GM04504 (cell line): ENCODE data around the gene ARVCF.

ENCODE experiments used
- DNase-seq: peaks from one replicate; pipeline ENCODE4 v3.0.0-alpha.2; 2012; ENCODE audit warnings: low read depth

The ARVCF gene

DNA sequence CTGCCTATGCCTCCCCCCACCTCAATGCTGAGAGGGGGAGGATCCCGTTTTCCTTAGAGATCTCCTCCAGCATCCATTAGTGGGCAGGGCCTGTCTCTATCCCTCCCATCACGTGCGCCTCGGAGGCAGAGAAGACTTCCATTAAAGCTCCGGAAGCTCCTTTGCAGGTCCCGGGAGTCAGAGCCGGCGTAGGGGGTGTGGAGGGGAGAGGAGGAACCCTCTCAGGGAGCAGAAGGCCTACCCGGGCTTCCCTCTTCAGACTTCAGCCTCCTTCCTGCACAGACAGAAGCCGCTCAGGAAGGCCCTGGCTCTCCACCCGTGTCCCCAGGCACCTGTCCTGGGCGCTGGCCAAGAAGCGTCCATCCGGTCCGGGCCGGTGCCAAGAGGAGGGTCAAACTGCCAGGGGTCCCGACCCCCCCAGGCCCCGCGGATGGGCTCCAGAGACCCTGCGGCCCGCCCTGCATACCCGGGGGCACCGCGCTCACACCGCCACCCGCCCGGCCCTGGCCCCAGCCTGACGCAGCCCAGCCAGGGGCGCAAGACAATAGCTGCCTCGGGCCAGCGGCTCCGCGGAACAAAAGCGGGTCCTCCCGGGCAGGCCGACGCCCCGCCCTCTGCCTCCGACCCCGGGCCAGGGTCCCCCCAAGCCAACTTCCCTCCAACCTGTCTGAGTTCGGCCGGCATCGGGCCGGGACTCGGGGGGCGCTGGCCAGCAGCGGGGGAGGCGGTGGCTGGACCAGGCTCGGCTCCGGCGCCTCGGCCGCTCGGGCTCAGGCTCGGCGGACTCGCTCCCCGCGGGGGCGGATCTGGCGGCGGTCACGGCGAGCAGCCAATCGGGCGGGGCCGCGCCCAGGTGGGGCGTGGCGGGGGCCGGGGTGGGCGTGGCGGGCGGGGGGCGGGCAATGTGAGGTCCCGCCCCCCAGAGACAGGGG lies 29.9 kb downstream of the ARVCF start:
- no peak for DNase-seq

DNA sequence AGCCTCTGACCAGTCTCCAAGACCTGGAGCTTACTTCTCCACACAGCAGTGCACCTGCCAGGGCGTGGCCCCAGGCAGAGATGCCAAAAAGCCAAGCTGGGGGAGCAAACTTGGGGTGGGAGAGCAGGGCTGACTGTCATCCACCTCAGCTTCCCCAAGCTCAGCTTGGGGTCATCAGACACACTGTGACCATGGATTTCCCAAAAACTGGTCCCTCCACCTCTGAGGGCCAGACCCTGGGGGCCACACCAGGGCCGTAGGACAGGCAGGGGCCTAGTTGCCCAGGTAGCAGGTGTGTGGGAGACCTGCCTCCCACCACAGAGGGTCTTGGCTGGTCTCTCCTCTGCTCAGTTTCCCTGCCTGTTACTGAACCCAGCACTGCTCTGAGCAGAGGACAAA lies 30.6 kb downstream of the ARVCF start:
- no peak for DNase-seq

DNA sequence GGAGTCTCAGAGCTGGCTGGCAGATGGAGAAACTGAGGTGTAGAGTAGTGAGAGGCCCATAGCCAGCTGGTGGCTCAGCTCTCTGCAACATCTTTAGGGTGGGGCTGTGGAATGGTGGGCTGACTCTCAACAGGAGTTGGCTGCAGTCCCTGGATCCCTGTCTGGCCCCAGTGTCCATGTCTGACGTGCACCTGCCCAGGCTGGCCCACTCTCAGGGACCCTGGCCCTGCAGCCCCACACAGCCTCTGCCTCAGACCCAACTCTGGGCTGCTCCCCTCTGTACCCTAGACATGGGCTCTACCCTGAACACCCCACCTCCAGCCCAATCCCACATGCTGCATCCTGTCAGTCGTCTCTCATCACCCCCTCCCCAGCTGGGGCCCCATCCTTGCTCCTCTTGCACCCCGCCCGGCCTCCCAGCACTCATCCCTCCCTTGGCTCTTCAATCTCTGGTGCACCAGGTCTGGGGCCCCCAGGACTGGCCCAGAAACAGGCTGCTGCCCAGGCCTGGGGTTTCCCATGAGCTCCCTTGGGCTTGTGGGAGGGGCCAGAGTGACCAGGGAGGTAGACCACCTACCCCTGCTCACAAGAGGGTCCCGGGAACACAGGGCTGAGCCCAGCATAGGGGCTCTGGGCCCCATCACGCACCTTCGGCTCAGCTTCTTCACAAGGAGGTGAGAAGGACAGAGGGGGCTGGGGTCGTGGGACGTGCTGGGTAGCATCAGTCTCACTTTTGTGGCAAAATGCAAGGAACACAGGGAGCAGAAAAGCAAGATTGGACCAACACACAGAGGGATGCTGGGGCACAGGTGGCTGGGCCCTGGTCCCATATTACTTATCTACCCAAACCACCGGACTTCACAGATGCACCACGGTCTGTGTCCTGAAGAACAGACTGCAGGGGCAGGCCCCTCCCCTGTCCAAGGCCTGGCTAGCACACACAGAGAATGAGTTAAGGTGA lies 31.5 kb downstream of the ARVCF start:
- DNase-seq: no peak

- DNase-seq: no peak
These were observed 32.3 kb downstream of the ARVCF start for GRCh38 chr22:19984201-19984753.

GRCh38 chr22:19983741-19984140 lies 32.9 kb downstream of the ARVCF start:
- DNase-seq: no peak

GRCh38 chr22:19982991-19983578 lies 33.5 kb downstream of the ARVCF start:
- DNase-seq: no peak

GRCh38 chr22:19981961-19982920 lies 34.4 kb downstream of the ARVCF start:
- no peak for DNase-seq

GRCh38 chr22:19981171-19981960 lies 35.3 kb downstream of the ARVCF start:
- no peak for DNase-seq

GRCh38 chr22:19980766-19981165 lies 35.9 kb downstream of the ARVCF start:
- no peak for DNase-seq

DNA sequence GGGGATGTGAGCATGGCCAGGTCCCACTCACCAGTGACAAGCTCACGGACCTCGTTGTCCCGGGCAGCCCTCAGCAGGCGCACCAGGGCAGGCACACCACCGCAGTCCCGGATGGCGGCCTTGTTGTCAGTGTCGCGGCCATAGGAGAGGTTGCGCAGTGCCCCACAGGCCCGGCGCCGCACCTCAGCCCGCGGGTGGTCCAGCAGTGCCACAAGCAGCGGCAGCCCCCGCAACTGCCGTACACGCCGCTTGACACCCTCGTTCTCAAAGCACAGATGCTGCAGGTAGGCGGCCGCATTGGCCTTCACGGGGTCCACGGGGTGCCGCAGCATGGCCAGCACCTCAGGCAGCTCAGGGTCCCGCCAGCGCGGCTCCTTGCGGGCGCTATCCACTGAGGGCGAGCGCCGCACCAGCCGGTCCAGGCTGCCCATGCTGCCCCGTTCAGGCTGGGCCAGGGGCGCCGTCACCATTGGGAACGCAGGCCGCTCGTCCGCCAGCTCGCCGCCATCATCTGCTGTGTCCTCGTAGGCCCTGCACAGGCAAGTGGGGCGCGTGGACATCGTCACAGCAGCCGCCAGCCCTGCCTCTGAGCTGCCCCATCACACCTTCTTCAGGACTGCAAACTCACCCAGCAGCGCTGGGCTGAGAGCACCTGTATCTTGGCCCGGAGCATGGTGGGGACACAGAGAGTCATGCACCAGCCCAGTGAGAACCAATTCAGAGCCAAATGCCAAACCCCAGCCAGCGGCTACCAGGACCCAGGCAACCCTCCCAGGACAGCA lies 36.7 kb downstream of the ARVCF start:
- DNase-seq: no peak

GRCh38 chr22:19978748-19979147 lies 37.9 kb downstream of the ARVCF start:
- DNase-seq: no peak

- DNase-seq: no peak
These were observed 39.1 kb downstream of the ARVCF start for GRCh38 chr22:19977296-19978243.

DNA sequence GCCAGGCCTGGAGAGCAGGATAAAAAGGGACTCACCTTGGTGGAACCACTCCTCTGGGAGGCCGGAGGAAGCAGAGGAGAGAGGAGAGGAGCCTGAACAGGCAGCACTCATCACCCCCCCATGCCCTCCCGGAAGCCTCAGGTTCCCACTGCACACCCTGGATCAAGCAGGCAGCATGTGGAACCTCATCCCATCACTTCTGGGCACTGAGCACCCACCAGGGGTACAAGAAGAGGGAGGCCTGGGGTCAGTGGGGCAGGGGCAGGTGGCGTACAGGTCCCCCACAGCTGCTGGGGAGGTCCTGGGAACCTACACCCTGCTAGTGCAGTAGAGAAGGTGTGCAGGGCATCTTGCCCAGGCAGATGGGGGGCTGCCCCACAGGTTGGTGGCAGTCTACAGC lies 40.0 kb downstream of the ARVCF start:
- DNase-seq: no peak

- no peak for DNase-seq
These were observed 41.0 kb downstream of the ARVCF start for GRCh38 chr22:19975707-19976035.

- no peak for DNase-seq
These were observed 41.5 kb downstream of the ARVCF start for GRCh38 chr22:19974935-19975706.

DNA sequence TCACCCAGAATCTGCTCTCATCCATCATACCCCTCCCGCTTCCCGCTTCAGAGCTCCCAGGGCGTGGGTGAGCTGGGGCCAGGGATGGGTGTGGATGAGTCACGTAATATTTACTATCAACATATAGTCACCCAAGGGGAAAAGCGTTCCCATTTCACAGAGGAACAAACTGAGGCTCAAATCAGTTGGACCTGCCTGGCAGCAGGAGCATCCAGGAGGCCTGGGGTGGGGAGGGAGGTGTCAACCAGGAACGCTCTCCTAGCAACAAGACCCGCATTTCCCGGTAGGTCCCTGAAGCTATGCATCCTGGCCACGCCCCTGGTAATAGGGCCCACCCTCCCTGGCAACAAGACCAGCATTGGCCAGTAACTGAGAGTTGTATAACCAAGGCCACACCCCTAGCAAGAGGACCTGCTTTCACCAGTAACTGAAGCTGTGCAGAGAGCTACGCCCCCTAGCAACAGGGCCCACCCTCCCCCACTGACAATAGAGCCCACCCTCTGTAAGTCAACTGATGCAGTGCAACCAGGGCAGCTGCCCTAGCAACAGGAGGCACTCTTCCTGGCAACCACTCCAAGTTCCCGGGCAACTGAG lies 42.3 kb downstream of the ARVCF start:
- no peak for DNase-seq
